22Rv1 (cell line): ENCODE results near the gene SLF2.

Experiments
- ZFX ChIP-seq: fragments of 450-650 bp; IDR thresholded peaks from 2 replicates; pipeline ENCODE4 v1.6.1; 2017; ENCODE audit warnings: antibody characterized with exemption, borderline replicate concordance
- TF ChIP-seq, protein P1 (sequence below): fragments of 450-650 bp; IDR thresholded peaks from 2 replicates; pipeline ENCODE4 v1.5.1; 2017; ENCODE audit warnings: mild to moderate bottlenecking

DNA sequence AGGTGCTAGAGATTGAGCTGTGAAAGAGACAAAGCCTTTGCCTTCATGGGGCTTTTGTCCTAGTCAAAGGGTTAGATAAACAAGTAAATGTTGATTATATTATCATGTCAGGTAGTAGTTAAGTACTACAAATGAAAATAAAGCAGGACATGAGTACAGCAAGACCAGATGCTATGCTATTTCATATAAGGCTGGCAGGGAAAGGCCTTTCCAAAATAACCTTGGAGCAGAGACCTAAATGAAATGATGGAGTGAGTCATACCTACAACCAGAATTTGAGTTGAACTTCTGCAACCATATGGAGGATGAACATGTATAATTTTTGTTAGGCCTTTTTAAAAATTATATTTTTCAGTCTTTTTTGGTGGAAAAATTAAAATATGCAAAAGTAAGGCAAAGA lies 33.0 kb downstream of the SLF2 start:
- TF ChIP-seq, protein P1, sequence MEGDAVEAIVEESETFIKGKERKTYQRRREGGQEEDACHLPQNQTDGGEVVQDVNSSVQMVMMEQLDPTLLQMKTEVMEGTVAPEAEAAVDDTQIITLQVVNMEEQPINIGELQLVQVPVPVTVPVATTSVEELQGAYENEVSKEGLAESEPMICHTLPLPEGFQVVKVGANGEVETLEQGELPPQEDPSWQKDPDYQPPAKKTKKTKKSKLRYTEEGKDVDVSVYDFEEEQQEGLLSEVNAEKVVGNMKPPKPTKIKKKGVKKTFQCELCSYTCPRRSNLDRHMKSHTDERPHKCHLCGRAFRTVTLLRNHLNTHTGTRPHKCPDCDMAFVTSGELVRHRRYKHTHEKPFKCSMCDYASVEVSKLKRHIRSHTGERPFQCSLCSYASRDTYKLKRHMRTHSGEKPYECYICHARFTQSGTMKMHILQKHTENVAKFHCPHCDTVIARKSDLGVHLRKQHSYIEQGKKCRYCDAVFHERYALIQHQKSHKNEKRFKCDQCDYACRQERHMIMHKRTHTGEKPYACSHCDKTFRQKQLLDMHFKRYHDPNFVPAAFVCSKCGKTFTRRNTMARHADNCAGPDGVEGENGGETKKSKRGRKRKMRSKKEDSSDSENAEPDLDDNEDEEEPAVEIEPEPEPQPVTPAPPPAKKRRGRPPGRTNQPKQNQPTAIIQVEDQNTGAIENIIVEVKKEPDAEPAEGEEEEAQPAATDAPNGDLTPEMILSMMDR = no peak
- no peak for TF ChIP-seq ZFX
